ENCODE results near the gene ITPR2.
"Not testable (repeated sequence)": the region's sequence is repeated elsewhere in the genome, so short reads cannot be mapped to it uniquely, and the experiment has no call there.

ITPR2 gene

GRCh38 chr12:26654623-26655022 is 178.4 kb downstream of the ITPR2 start:
- DNase-seq: no peak

- DNase-seq: peak; percentile 3
Observed at GRCh38 chr12:26651566-26652188, 181.3 kb downstream of the ITPR2 start.

DNA sequence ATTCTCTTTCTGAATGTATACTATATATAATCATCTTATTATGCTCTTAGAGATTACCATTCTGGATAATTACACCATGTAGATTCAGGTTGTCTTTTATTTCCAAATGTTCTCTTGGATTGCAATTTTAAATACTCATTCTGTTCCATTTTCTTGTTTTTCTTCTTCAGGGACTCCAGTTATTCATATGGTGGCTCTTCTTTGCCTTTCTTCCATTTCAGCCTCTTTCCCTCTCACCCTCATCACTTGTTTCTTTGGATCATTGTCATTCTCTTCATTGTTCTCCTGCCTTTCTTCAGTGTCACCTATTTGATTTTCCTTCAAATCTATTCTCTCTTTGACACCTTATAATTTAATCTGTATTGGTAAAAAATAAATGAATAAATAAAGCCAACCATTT is 182.0 kb downstream of the ITPR2 start:
- DNase-seq: no peak

- no peak for DNase-seq
Observed at GRCh38 chr12:26648999-26649398, 184.0 kb downstream of the ITPR2 start.

DNA sequence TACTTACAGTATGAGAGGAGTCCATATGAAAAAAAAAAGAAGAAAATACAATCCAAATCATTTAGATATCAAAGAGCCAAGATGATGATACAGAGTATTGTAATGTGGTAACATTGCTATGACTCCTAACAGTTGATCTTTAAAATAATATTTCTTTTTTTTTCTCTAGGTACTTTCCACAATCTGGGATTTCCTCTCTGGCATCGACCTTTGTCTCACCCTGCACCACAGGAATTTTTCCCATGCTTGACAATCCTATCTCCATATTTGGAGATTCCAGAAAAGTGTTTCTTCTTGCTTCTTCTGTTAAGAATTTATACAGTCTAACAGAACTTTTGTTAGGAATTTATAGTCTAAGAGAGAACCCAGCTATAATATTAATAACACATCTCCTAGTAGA is 184.4 kb downstream of the ITPR2 start:
- DNase-seq: no peak

DNA sequence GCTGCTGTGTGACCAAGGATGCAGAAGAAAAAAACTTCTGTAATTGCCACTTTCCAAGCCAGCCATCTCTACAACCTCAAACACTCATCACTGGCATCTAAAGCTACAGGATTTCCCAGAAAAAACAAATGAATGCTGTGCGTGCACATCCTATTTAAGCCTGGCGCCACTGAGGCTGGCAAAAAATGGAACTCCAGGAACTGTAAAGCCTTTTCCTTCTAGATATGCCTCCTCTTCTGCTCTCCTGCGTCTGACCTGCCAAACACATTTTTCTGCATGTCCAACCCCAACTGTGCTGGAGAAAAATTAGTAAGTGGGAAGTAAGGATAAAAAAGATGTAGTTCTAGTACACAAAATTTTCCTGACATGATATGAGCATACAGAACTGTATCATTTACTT is 184.9 kb downstream of the ITPR2 start:
- DNase-seq: no peak

DNA sequence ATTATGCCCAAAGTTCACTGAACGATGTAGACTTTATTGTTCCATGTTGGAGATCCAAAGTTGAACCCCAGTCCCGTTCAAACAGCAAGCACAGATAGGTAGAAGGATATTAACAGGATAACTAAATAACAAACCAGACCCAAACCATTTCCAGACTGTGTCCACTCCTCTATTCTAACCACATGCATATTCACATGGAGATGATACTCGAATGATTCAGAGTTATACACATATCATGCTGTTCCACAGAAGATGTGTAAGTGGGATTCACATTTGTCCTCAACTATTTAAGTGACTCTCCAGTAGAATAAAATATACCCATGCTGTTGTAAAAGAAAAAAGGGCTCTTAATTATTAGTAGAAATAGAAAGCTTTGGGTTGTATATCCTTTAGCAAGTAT is 185.9 kb downstream of the ITPR2 start:
- DNase-seq: no peak

DNA sequence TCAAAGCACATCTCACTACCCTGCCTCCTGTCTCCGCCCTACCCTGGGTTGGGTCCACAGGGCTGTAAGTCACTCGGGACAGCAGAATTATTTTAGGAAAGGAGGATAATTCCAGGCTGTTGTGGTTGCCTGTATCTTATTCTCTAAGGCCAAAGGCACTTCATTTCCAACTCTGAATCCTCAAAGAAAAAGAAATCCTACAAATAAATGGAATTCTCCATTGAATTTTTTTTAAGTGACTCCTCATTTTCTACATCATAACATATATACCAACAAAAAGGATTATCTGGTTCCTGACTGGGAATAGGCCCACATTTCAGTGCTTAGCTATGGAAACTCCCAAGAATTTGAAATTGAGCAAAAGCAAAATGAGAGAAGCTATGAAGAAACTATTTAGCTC is 186.4 kb downstream of the ITPR2 start:
- no peak for DNase-seq

- not testable (repeated sequence) for DNase-seq
Observed at GRCh38 chr12:26644376-26644775, 188.6 kb downstream of the ITPR2 start.

DNA sequence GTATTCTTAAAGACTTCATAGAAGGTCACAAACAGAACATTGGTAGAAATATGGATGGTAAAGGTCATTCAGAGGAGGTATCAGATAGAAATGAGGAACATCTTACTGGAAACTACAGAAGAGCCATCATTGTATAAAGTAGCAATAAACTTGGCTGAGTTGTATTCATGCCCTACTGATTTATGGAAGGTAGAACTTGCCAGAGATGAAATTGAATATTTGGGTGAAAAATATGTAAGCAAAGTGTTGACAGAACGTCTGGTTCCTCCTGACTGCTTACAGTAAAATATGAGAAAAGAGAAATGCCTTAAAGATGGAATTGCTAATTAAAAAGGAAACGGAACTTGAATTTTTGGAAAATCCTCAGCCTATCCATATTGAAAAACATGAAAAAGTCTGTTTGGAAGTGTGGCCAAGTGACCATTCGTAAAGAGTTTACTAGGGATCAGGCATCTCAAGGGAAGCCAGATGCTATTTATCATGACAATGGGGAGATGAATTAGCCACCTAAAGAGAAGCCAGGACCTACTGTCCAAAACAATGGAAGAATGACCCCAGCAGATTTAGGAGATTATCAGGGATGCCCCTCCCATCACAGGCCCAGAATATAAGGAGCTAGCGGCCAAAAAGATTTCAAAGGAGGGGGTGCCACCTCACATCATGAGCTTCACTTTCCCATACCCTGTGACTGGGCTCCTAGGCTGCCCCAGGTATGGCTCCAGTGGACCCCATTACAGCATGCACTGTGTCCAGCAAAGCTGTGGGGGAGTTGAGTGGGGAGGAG is 189.3 kb downstream of the ITPR2 start:
- no peak for DNase-seq

GRCh38 chr12:26642361-26642760 is 190.6 kb downstream of the ITPR2 start:
- DNase-seq: no peak

- no peak for DNase-seq
Observed at GRCh38 chr12:26636710-26637328, 196.2 kb downstream of the ITPR2 start.

GRCh38 chr12:26633591-26634210 is 199.3 kb downstream of the ITPR2 start:
- DNase-seq: no peak

DNA sequence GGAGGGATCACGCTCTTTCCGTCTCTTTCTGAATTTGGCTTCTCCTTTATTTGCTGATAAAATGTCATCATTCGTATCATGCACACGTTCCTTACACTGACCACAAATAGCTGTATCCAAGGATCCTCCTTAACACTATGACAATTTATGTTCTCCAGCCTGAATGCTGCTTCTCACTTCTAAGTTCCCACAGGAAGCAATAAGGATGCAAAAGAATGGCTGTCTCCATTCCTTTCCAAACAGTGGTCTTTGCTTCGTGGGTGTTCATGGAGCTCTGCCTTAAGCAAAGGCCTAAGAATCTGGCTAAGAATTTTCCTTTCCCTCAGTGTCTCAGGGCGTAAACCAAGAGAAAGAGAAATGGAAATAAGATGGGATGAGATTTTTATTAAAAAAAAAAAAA is 200.2 kb downstream of the ITPR2 start:
- no peak for DNase-seq

DNA sequence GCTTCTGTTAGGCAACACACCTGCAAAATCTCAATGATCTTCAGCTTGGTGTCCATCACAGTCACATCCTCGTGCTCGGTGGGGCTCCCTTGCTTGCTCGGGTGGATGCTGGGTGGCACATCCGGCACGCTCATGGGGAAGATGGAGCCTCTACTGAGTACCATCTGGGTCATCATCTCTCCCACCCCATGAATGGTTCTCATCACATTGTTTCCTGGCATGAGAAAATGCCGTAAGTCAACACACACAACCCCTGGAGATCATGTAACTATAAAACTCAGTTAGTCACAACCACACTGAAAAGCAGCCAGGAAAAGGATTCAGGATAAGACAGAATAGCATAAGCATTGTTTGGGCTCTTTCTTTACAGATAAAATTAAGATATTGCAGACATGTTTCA is 201.1 kb downstream of the ITPR2 start:
- DNase-seq: no peak

DNA sequence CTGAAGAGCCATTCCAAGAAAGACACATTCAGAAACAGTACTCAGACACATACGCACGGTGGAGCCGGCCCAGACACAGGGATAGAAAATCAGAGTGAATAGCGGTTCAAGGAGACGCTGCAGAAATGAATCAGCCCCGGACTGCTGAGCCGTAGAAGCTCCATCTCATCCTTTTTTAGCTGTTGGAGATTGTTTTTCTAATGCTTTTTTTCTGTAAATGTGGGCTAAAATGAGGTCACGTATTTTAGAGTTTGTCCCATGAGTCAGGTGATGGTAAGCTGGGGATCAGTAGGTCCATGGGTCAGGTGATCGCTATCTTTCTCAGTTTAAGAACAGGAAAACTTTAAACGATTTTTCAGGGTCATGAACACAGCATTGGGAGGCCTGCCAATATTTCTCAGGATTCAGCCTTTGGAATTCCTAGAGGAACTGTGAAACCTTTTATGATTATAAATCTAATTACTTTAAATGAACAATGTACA is 202.4 kb downstream of the ITPR2 start:
- DNase-seq: no peak

GRCh38 chr12:26629864-26630263 is 203.1 kb downstream of the ITPR2 start:
- no peak for DNase-seq

DNA sequence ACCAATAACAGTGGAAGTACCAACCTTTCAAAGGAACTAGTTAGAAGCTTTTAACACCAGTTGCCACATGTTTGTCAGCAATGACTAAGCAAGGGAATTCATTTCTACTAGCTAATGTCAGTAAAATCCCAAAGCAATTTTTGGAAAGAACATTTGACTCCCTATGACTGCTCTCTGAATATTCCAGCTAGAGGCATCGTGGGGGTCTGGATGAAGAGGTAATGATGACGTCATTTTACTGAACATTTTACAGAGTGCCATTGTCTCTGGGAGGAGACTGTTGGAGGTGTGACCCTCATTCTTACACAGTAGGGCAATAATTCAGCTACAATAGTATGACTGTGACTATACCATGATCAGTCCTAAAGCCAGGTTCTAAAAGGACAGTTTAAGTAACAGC is 204.8 kb downstream of the ITPR2 start:
- no peak for DNase-seq

GRCh38 chr12:26627335-26627734 is 205.7 kb downstream of the ITPR2 start:
- no peak for DNase-seq

- no peak for DNase-seq
Observed at GRCh38 chr12:26623136-26623535, 209.9 kb downstream of the ITPR2 start.

DNA sequence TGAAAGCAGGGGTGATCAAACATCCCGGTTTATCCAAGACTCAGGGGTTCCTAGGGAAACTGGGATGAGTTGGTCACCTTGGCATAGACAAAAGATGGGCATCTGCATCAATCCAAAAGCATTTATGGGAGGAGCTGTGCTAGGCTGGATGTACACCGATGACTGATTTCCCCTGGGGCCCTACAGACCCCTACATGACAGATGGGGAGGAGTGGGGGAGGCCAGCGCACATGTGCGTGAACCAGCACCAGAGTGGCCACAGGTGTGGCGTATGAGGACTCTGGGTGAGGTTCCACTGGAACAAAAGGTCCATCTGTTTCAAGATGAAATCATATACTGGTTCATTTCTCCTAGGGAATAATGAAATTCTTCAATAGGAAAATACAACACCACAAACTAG is 210.4 kb downstream of the ITPR2 start:
- DNase-seq: no peak

DNA sequence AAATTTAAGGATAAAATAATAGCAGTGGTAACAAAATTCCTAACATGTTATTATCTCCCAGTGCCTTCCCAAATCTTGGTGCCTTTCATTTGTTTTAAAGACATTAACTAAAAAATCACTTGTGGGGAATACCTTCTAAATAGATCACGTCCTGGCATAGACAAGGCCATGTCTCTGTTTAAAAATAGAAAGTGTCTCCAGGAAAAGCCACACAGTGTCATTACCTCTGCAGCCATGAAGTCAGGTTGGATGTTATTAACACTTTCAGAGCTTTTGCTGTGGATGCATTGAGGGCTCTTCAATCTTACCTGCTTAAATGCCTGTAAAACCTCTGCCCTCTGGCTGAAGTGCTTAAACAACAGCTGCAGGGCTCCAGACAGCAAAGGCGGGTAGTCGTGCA is 211.1 kb downstream of the ITPR2 start:
- DNase-seq: no peak

- no peak for DNase-seq
Observed at GRCh38 chr12:26620907-26621306, 212.1 kb downstream of the ITPR2 start.

DNA sequence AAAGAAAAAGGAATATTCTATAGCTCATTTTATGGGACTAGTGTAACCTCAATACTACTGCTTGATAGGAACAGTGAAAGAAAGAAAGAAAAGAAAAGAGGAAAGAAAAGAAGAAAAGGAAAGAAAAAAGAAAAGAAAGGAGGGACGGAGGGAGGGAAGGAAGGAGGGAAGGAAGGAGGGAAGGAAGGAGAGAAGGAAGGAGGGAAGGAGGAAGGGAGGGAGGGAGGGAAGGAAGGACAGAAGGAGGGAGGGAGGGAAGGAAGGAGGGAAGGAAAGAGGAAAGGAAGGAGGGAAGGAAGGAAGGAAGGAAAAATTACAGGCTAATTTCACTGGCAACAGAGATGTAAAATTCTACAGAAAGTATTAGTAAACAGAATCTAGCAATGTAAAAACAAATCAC is 215.5 kb downstream of the ITPR2 start:
- DNase-seq: no peak

Data from T-helper 9 cell (primary cell).